ENCODE measurements around the gene GORASP2. TPM values are rescaled to one million over a fixed set of nuclear protein-coding genes. Genes with fewer than 3 reads are reported as not detected.

GORASP2 gene
- total RNA-seq, 1 donor from 2014 or later: 99.5 TPM

- Mint-ChIP-seq H3K27ac (no peak overlapping the region), H3K36me3 (ENCODE audit: low read depth) (peaks cover 2% of the 10 kb centered on the region), H3K27me3 (ENCODE audit: insufficient read depth) (no peaks in the 10 kb centered on the region), H3K4me3 (peak overlapping the region; percentile 73), H3K4me1 (ENCODE audit: low read depth) (peaks cover 16% of the 10 kb centered on the region), H3K9me3 (no peaks in the 10 kb centered on the region)
- peak; percentile 77 for DNase-seq (ENCODE audit: low spot score)
- intact Hi-C loops (cut with micrococcal nuclease): loop anchor here (1.0 to 5.0 kb wide), 9 partner anchors 45 to 714 kb away; partner anchors contain the start of genes DCAF17 and DYNC1I2
These were observed 44.6 kb downstream of the GORASP2 start for GRCh38 chr2:170973492-170974303.

- DNase-seq (ENCODE audit: low spot score): no peak
- intact Hi-C loops (cut with micrococcal nuclease): loop anchor here (5.0 kb wide), 1 partner anchor 713 kb away; the partner anchor contains the start of gene DYNC1I2
- peaks cover 2% of the 10 kb centered on the region for H3K36me3 Mint-ChIP-seq (ENCODE audit: low read depth)
- peaks cover 16% of the 10 kb centered on the region for H3K4me1 Mint-ChIP-seq (ENCODE audit: low read depth)
- peak overlapping the region; percentile 9 for H3K27ac Mint-ChIP-seq
- no peaks in the 10 kb centered on the region for H3K27me3 Mint-ChIP-seq (ENCODE audit: insufficient read depth)
- no peaks in the 10 kb centered on the region for H3K9me3 Mint-ChIP-seq
- H3K4me3 Mint-ChIP-seq: peak overlapping the region; percentile 66
These were observed 45.4 kb downstream of the GORASP2 start for GRCh38 chr2:170974304-170974993.

- Mint-ChIP-seq H3K4me3 (no peak overlapping the region), H3K9me3 (no peaks in the 10 kb centered on the region), H3K36me3 (ENCODE audit: low read depth) (peaks cover 2% of the 10 kb centered on the region), H3K27ac (peak overlapping the region; percentile 9), H3K27me3 (ENCODE audit: insufficient read depth) (no peaks in the 10 kb centered on the region), H3K4me1 (ENCODE audit: low read depth) (peaks cover 16% of the 10 kb centered on the region)
- intact Hi-C loops (cut with micrococcal nuclease): no loop called here
- no peak for DNase-seq (ENCODE audit: low spot score)
These were observed 46.3 kb downstream of the GORASP2 start for GRCh38 chr2:170975127-170975942.

- H3K9me3 Mint-ChIP-seq: no peaks in the 10 kb centered on the region
- H3K27ac Mint-ChIP-seq: no peak overlapping the region
- peaks cover 2% of the 10 kb centered on the region for H3K36me3 Mint-ChIP-seq (ENCODE audit: low read depth)
- intact Hi-C loops (cut with micrococcal nuclease): no loop called here
- H3K4me1 Mint-ChIP-seq (ENCODE audit: low read depth): peaks cover 16% of the 10 kb centered on the region
- no peak overlapping the region for H3K4me3 Mint-ChIP-seq
- H3K27me3 Mint-ChIP-seq (ENCODE audit: insufficient read depth): no peaks in the 10 kb centered on the region
- DNase-seq (ENCODE audit: low spot score): no peak
These were observed 46.9 kb downstream of the GORASP2 start for GRCh38 chr2:170975943-170976270.

- H3K27ac Mint-ChIP-seq: no peak overlapping the region
- no peak for DNase-seq (ENCODE audit: low spot score)
- H3K9me3 Mint-ChIP-seq: no peaks in the 10 kb centered on the region
- no peaks in the 10 kb centered on the region for H3K27me3 Mint-ChIP-seq (ENCODE audit: insufficient read depth)
- H3K4me3 Mint-ChIP-seq: no peak overlapping the region
- peaks cover 10% of the 10 kb centered on the region for H3K36me3 Mint-ChIP-seq (ENCODE audit: low read depth)
- H3K4me1 Mint-ChIP-seq (ENCODE audit: low read depth): no peaks in the 10 kb centered on the region
- intact Hi-C loops (cut with micrococcal nuclease): no loop called here
These were observed 55.0 kb downstream of the GORASP2 start for GRCh38 chr2:170984079-170984478.

GRCh38 chr2:170985407-170985806, 56.4 kb downstream of the GORASP2 start:
- peaks cover 10% of the 10 kb centered on the region for H3K36me3 Mint-ChIP-seq (ENCODE audit: low read depth)
- H3K4me3 Mint-ChIP-seq: no peak overlapping the region
- intact Hi-C loops (cut with micrococcal nuclease): no loop called here
- H3K27me3 Mint-ChIP-seq (ENCODE audit: insufficient read depth): no peaks in the 10 kb centered on the region
- H3K4me1 Mint-ChIP-seq (ENCODE audit: low read depth): no peaks in the 10 kb centered on the region
- no peaks in the 10 kb centered on the region for H3K9me3 Mint-ChIP-seq
- H3K27ac Mint-ChIP-seq: no peak overlapping the region
- DNase-seq (ENCODE audit: low spot score): no peak

GRCh38 chr2:170986566-170987258, 57.7 kb downstream of the GORASP2 start:
- H3K9me3 Mint-ChIP-seq: no peaks in the 10 kb centered on the region
- no peaks in the 10 kb centered on the region for H3K27me3 Mint-ChIP-seq (ENCODE audit: insufficient read depth)
- H3K4me1 Mint-ChIP-seq (ENCODE audit: low read depth): no peaks in the 10 kb centered on the region
- H3K27ac Mint-ChIP-seq: peak overlapping the region; percentile 15
- peaks cover 17% of the 10 kb centered on the region for H3K36me3 Mint-ChIP-seq (ENCODE audit: low read depth)
- DNase-seq (ENCODE audit: low spot score): no peak
- intact Hi-C loops (cut with micrococcal nuclease): no loop called here
- no peak overlapping the region for H3K4me3 Mint-ChIP-seq

- Mint-ChIP-seq H3K4me3 (no peak overlapping the region), H3K4me1 (ENCODE audit: low read depth) (no peaks in the 10 kb centered on the region), H3K9me3 (no peaks in the 10 kb centered on the region), H3K27me3 (ENCODE audit: insufficient read depth) (no peaks in the 10 kb centered on the region), H3K36me3 (ENCODE audit: low read depth) (peaks cover 33% of the 10 kb centered on the region), H3K27ac (no peak overlapping the region)
- intact Hi-C loops (cut with micrococcal nuclease): no loop called here
- DNase-seq (ENCODE audit: low spot score): no peak
These were observed 62.5 kb downstream of the GORASP2 start for GRCh38 chr2:170991398-170992182.

- H3K9me3 Mint-ChIP-seq: no peaks in the 10 kb centered on the region
- H3K4me1 Mint-ChIP-seq (ENCODE audit: low read depth): no peaks in the 10 kb centered on the region
- H3K4me3 Mint-ChIP-seq: no peak overlapping the region
- H3K27me3 Mint-ChIP-seq (ENCODE audit: insufficient read depth): no peaks in the 10 kb centered on the region
- intact Hi-C loops (cut with micrococcal nuclease): no loop called here
- no peak overlapping the region for H3K27ac Mint-ChIP-seq
- H3K36me3 Mint-ChIP-seq (ENCODE audit: low read depth): peaks cover 36% of the 10 kb centered on the region
- DNase-seq (ENCODE audit: low spot score): no peak
These were observed 67.3 kb downstream of the GORASP2 start for GRCh38 chr2:170996316-170996715.

- peaks cover 27% of the 10 kb centered on the region for H3K36me3 Mint-ChIP-seq (ENCODE audit: low read depth)
- intact Hi-C loops (cut with micrococcal nuclease): no loop called here
- H3K4me3 Mint-ChIP-seq: no peak overlapping the region
- no peaks in the 10 kb centered on the region for H3K9me3 Mint-ChIP-seq
- no peak overlapping the region for H3K27ac Mint-ChIP-seq
- H3K27me3 Mint-ChIP-seq (ENCODE audit: insufficient read depth): no peaks in the 10 kb centered on the region
- DNase-seq (ENCODE audit: low spot score): no peak
- no peaks in the 10 kb centered on the region for H3K4me1 Mint-ChIP-seq (ENCODE audit: low read depth)
These were observed 69.0 kb downstream of the GORASP2 start for GRCh38 chr2:170997893-170998597.

- Mint-ChIP-seq H3K27me3 (ENCODE audit: insufficient read depth) (no peaks in the 10 kb centered on the region), H3K36me3 (ENCODE audit: low read depth) (peaks cover 19% of the 10 kb centered on the region), H3K27ac (no peak overlapping the region), H3K4me3 (no peak overlapping the region), H3K9me3 (no peaks in the 10 kb centered on the region), H3K4me1 (ENCODE audit: low read depth) (no peaks in the 10 kb centered on the region)
- no peak for DNase-seq (ENCODE audit: low spot score)
- intact Hi-C loops (cut with micrococcal nuclease): no loop called here
These were observed 70.6 kb downstream of the GORASP2 start for GRCh38 chr2:170999654-171000053.
